ENCODE measurements around the gene POLR1G.

DNA sequence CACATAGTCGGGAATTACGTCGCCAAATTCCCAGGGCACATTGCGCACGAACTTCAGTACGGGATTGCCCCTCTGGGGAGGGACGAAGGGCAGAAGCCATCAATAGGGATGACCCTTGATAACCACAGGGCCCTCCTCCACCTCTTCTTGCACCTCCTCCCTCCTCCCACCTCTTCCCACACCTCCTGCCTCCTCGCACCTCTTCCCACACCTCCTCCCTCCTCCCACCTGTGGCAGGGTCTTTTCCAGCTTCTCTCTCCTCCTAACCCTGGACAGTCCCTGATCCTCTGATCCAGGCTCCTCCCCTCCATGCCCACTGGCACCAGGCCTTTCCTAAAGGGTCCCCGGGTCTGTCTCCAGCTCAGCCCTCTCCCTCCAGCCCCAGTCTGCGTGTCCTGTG is 13.9 kb downstream of the POLR1G start:
- no peak for TF ChIP-seq POLR2AphosphoS5 (IDR thresholded peaks at IDR 0.05; ENCODE audit: insufficient read depth, low read depth, low read length)
- no peak for TF ChIP-seq EZH2 (IDR thresholded peaks at IDR 0.05; ENCODE audit: borderline replicate concordance, low read depth, low read length, severe bottlenecking)
- TF ChIP-seq, protein P1, sequence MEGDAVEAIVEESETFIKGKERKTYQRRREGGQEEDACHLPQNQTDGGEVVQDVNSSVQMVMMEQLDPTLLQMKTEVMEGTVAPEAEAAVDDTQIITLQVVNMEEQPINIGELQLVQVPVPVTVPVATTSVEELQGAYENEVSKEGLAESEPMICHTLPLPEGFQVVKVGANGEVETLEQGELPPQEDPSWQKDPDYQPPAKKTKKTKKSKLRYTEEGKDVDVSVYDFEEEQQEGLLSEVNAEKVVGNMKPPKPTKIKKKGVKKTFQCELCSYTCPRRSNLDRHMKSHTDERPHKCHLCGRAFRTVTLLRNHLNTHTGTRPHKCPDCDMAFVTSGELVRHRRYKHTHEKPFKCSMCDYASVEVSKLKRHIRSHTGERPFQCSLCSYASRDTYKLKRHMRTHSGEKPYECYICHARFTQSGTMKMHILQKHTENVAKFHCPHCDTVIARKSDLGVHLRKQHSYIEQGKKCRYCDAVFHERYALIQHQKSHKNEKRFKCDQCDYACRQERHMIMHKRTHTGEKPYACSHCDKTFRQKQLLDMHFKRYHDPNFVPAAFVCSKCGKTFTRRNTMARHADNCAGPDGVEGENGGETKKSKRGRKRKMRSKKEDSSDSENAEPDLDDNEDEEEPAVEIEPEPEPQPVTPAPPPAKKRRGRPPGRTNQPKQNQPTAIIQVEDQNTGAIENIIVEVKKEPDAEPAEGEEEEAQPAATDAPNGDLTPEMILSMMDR (IDR thresholded peaks at IDR 0.05; ENCODE audit: extremely low read depth in 1 of 2, insufficient read depth in 1 of 2, low read depth in 1 of 2, low read length in 2 of 2) = no peak
- no peak for TF ChIP-seq POLR2A (IDR thresholded peaks at IDR 0.05; ENCODE audit: low read depth, low read length)
- no peak for TF ChIP-seq FOS (IDR thresholded peaks at IDR 0.05; ENCODE audit: borderline replicate concordance, insufficient read depth, low read length)
- TF ChIP-seq, protein P2, sequence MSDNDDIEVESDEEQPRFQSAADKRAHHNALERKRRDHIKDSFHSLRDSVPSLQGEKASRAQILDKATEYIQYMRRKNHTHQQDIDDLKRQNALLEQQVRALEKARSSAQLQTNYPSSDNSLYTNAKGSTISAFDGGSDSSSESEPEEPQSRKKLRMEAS (IDR thresholded peaks at IDR 0.05; ENCODE audit: insufficient read depth, insufficient read length) = no peak
- TF ChIP-seq MYC (IDR thresholded peaks at IDR 0.05; ENCODE audit: low read depth, low read length) = no peak
